Panc1 (cell line): ENCODE measurements around the gene RIGI. TPM values are rescaled to one million over a fixed set of nuclear protein-coding genes. Genes with fewer than 3 reads are reported as not detected.

Source experiments
- ATAC-seq: fragments of 200-7000 bp; cut with Tn5 transposase; 2 replicates; pipeline ENCODE4 v1.9.1; 2020; ENCODE audit warnings: mild to moderate bottlenecking, moderate library complexity
- BruUV-seq: library from RNA; stranded (reverse); fragments of 400-500 nt; replicated peaks from 2 replicates; lab custom pipeline; 2021; lab: Mats Ljungman, UMichigan
- CTCF ChIA-PET: fragments of 300-600 bp; sonication (Branson Sonifier 250); formaldehyde crosslinking; loops from one replicate; lab custom pipeline; 2022; ENCODE audit warnings: antibody characterized with exemption; lab: Charles Lee
- POLR2A ChIA-PET: fragments of 300-600 bp; sonication (Branson Sonifier 250); formaldehyde crosslinking; loops from one replicate; lab custom pipeline; 2022; ENCODE audit warnings: antibody characterized with exemption; lab: Charles Lee
- DNase-seq: peaks from one replicate; pipeline ENCODE4 v3.0.0-alpha.2; 2010; ENCODE audit warnings: low read depth, low spot score
- H3K27ac ChIP-seq: 2 replicates; pipeline ENCODE4 v1.5.1; 2011; ENCODE audit warnings: mild to moderate bottlenecking, low read length, inconsistent platforms
- H3K27me3 ChIP-seq: fragments of 200-500 bp; sonication (Bioruptor generic); 2 replicates; pipeline ENCODE4 v1.6.0; 2014; ENCODE audit warnings: low read length, inconsistent platforms; ENCODE audit not compliant: control insufficient read depth, insufficient read depth
- H3K36me3 ChIP-seq: fragments of 200-500 bp; sonication (Bioruptor generic); 2 replicates; pipeline ENCODE4 v1.5.1; 2014; ENCODE audit warnings: inconsistent platforms, mild to moderate bottlenecking, low read length, moderate library complexity; ENCODE audit not compliant: control insufficient read depth, insufficient read depth
- H3K4me1 ChIP-seq: 2 replicates; pipeline ENCODE4 v1.5.1; 2011; ENCODE audit warnings: inconsistent platforms, mild to moderate bottlenecking, low read length, moderate library complexity; ENCODE audit not compliant: control insufficient read depth, insufficient read depth
- H3K4me3 ChIP-seq, 2 experiments: 2 replicates each; pipeline ENCODE4 v1.5.1; 2011 to 2012; ENCODE audit warnings: low read depth in 2 of 2, low read length in 2 of 2, mild to moderate bottlenecking in 2 of 2, inconsistent platforms in 1 of 2, moderate library complexity in 1 of 2
- H3K9me3 ChIP-seq: fragments of 200-500 bp; sonication (Bioruptor generic); 2 replicates; pipeline ENCODE4 v1.5.1; 2014; ENCODE audit warnings: low read depth, mild to moderate bottlenecking, inconsistent platforms, low read length, moderate library complexity; ENCODE audit not compliant: control insufficient read depth, insufficient read depth
- CTCF ChIP-seq: fragments of 450-650 bp; IDR thresholded peaks from 2 replicates; pipeline ENCODE4 v1.5.1; 2017; ENCODE audit warnings: mild to moderate bottlenecking
- POLR2AphosphoS5 ChIP-seq: IDR thresholded peaks from 2 replicates; pipeline ENCODE4 v1.6.1; 2012; ENCODE audit warnings: mild to moderate bottlenecking, low read depth, low read length, moderate library complexity
- REST ChIP-seq, 2 experiments: IDR thresholded peaks; 2 replicates each; pipeline ENCODE4 v1.6.1; 2011 to 2012; ENCODE audit warnings: low read depth in 2 of 2, control low read depth in 1 of 2, low read length in 1 of 2, mild to moderate bottlenecking in 1 of 2, moderate library complexity in 1 of 2; ENCODE audit not compliant: insufficient read depth in 1 of 2
- SIN3A ChIP-seq: IDR thresholded peaks from 2 replicates; pipeline ENCODE4 v1.6.1; 2012; ENCODE audit warnings: low read depth, mild to moderate bottlenecking, low read length, moderate library complexity, borderline replicate concordance; ENCODE audit not compliant: insufficient read depth
- TCF7L2 ChIP-seq: IDR thresholded peaks from 2 replicates; pipeline ENCODE4 v1.6.1; 2011; ENCODE audit warnings: mild to moderate bottlenecking, low read depth, low read length, inconsistent platforms
- in situ Hi-C: cut with HindIII; loops from 2 replicates; pipeline ENCODE4 v1.10.0; 2016; ENCODE audit warnings: low sequenced_read_pairs, low pct_unique_long_range_greater_than_20kb
- intact Hi-C: fragments of 100-400 bp; cut with micrococcal nuclease; formaldehyde crosslinking; loops from one replicate; pipeline ENCODE4 v1.10.0; 2022; ENCODE audit not compliant: unreplicated experiment
- total RNA-seq: library from RNA; stranded (reverse); gene quantifications from one replicate; pipeline ENCODE4 v1.2.1, GENCODE V29; 2021; ENCODE audit not compliant: unreplicated experiment

The RIGI gene
- total RNA-seq, 1 experiment from 2014 or later = 27.7 TPM

GRCh38 chr9:32558408-32558934, 32.5 kb upstream of the RIGI start:
- Histone ChIP-seq H3K9me3 (no peaks in the 10 kb centered on the region), H3K4me3 (no peak overlapping the region), H3K36me3 (no peaks in the 10 kb centered on the region; the same call in 1 of the 2 replicates), H3K27me3 (no peaks in the 10 kb centered on the region), H3K4me1 (peaks cover 3% of the 10 kb centered on the region; the same call in 1 of the 2 replicates), H3K27ac (no peak overlapping the region)
- ATAC-seq (no peak), DNase-seq (no peak)
- intact Hi-C loops (no loop called here), in situ Hi-C loops (loop anchor here (25.0 kb wide), 1 partner anchor 404 kb away; no protein-coding TSS in a partner anchor)
- POLR2A ChIA-PET = no interaction called here
- CTCF ChIA-PET = interaction anchor here (0.6 kb wide), 1 partner anchor 402 kb away, joined by 19 read pairs; no protein-coding TSS in a partner anchor
- TF ChIP-seq POLR2AphosphoS5 (no peak), SIN3A (no peak), TCF7L2 (no peak), CTCF (no peak), REST (IDR thresholded peaks at IDR 0.05; ENCODE audit: insufficient read depth in 1 of 2, low read depth in 2 of 2, low read length in 1 of 2) (no peak)
- no TSS peak for BruUV-seq

DNA sequence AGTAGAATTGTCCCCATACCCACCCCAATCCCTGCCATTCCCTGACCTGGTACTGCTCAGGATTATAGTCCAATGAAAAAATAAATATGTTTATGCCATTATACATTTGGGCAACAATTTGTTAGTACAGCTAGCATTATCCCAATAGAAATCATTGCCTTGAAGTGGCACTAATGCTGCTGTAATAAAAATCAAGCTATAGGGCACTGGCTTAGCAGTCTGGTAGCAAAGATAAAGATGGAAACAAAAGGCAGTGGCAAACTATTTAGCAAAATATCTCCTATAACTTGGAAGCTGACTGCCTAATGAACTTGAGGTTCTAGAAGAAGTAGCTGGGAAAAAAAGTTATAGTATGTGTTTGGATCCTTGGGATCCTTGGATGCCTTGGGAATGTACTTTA, 28.6 kb upstream of the RIGI start:
- Histone ChIP-seq H3K4me1 (peaks cover 11% of the 10 kb centered on the region; the same call in 1 of the 2 replicates), H3K36me3 (no peaks in the 10 kb centered on the region; the same call in 1 of the 2 replicates), H3K27ac (no peak overlapping the region), H3K27me3 (no peaks in the 10 kb centered on the region), H3K9me3 (no peaks in the 10 kb centered on the region), H3K4me3 (no peak overlapping the region)
- POLR2A ChIA-PET = interaction anchor here (0.6 kb wide), 1 partner anchor 11 kb away, joined by 3 read pairs; no protein-coding TSS in a partner anchor
- no peak for TF ChIP-seq SIN3A
- BruUV-seq = no TSS peak
- in situ Hi-C loops = loop anchor here (25.0 kb wide), 1 partner anchor 408 kb away; no protein-coding TSS in a partner anchor
- DNase-seq (no peak), ATAC-seq (no peak)
- intact Hi-C loops = no loop called here
- CTCF ChIA-PET = no interaction called here

- Histone ChIP-seq H3K9me3 (no peaks in the 10 kb centered on the region), H3K4me1 (peaks cover 15% of the 10 kb centered on the region), H3K27ac (peak overlapping the region; percentile 84; the same call in 1 of the 2 replicates), H3K36me3 (no peaks in the 10 kb centered on the region; the same call in 1 of the 2 replicates), H3K4me3 (no peak overlapping the region), H3K27me3 (no peaks in the 10 kb centered on the region)
- DNase-seq = no peak
- POLR2A ChIA-PET = interaction anchor here (0.6 kb wide), 1 partner anchor 12 kb away, joined by 3 read pairs; no protein-coding TSS in a partner anchor
- no peak for TF ChIP-seq CTCF
- TF ChIP-seq SIN3A = no peak
- TF ChIP-seq REST (IDR thresholded peaks at IDR 0.05; ENCODE audit: insufficient read depth in 1 of 2, low read depth in 2 of 2, low read length in 1 of 2) = no peak
- no peak for TF ChIP-seq POLR2AphosphoS5
- no peak for TF ChIP-seq TCF7L2
- in situ Hi-C loops (loop anchor here (25.0 kb wide), 1 partner anchor 408 kb away; no protein-coding TSS in a partner anchor), intact Hi-C loops (no loop called here)
- CTCF ChIA-PET = interaction anchor here (2.0 kb wide), 1 partner anchor 176 kb away, joined by 4 read pairs; no protein-coding TSS in a partner anchor
- no peak for ATAC-seq
- no TSS peak for BruUV-seq
Observed at GRCh38 chr9:32554107-32554506, 28.1 kb upstream of the RIGI start.
